Left renal pelvis (tissue), 4 donors: ENCODE data around the gene ID3. TPM values are rescaled to one million over a fixed set of nuclear protein-coding genes. Genes with fewer than 3 reads are reported as not detected.

Experiments used
- DNase-seq, 4 donors: peaks; one replicate each; pipeline ENCODE4 v3.0.0-alpha.2; 2013; ENCODE audit warnings: low read depth in 4 of 4, low spot score in 3 of 4
- polyA plus RNA-seq, 4 donors: library from polyadenylated mRNA; unstranded; fragments of 120-200 nt; gene quantifications; one replicate each; pipeline ENCODE4 v1.2.1, GENCODE V29; 2013; ENCODE audit not compliant: insufficient read length in 4 of 4

The ID3 gene, protein sequence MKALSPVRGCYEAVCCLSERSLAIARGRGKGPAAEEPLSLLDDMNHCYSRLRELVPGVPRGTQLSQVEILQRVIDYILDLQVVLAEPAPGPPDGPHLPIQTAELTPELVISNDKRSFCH
- polyA plus RNA-seq: 100 to 1,000 TPM; 178 to 393 (median 283) TPM

GRCh38 chr1:23559136-23559984 is at the start of gene ID3:
ID3 (minus strand) TSS chr1:23559501; CDS start chr1:23559426, 75 bp downstream.
- peak; percentile 92 to 95 (median 95) for DNase-seq

- DNase-seq: no peak
Observed at GRCh38 chr1:23607944-23608343, 48.6 kb upstream of the ID3 start.

GRCh38 chr1:23601968-23602876 is 42.9 kb upstream of the ID3 start:
- no peak for DNase-seq

GRCh38 chr1:23601135-23601967 is 42.0 kb upstream of the ID3 start:
- no peak for DNase-seq

- DNase-seq: no peak
Observed at GRCh38 chr1:23600283-23600682, 41.0 kb upstream of the ID3 start.

DNA sequence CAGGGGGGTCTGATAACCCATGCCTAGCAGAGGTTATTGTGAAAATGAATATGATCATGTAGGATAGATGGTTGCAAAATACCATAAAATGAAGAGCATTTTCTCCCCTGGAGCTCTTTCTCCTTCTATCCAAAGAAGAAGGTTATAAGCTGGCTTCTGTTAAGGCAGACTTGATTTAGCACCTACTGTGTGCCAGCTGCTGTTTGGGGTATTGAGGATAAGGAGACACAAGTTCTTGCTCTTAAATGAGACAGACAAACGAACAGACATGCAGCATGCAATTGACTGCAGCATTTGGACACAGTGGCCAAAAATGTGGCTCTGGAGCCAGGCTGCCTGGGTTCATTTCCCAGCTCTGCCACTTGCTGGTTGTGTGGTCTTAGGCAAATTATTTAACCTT is 39.8 kb upstream of the ID3 start:
- no peak for DNase-seq

- DNase-seq: peak in 1 of 4 donors; percentile 57
Observed at GRCh38 chr1:23598424-23598823, 39.1 kb upstream of the ID3 start.

- no peak for DNase-seq
Observed at GRCh38 chr1:23597635-23598388, 38.5 kb upstream of the ID3 start.

DNA sequence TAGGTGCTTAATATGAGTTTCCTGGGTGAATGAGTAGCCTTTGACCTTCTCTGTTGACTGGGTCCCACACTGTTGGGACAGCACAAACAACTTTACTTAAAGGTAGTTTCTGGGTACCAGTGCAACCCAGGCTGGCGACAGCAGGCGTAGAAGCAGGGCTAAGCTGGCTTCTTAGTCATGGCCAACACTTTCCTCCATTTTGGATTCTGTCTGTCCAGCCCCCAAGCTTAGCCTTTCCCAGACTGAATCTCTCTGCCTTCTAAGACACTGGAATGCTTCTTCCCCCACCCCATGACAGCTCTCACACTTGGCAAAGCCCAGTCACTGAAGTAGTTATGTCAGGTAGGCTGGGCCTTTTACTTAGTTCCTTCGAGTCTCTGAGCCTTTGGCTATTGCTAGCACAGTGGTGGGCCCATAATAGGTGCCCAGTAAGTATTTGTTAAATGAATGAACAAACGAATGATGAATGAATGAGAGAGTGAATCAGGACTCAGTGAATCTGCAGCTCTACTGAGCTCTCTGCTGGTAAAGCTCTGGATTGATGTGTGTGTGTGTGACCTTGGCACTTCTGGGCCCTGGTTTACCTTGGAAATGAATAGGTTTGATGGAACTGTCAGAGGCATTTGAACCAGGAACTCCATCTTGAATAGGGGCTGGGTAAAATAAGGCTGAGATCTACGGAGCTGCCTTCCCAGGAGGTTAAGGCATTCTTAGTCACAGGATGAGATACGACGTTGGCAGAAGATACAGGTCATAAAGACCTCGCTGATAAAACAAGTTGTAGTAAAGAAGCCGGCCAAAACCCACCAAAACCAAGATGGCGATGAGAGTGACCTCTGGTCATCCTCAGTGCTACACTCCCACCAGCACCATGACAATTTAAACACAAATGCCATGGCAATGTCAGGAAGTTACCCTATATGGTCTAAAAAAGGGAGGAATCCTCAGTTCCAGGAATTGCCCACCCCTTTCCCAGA is 37.4 kb upstream of the ID3 start:
- no peak for DNase-seq

- no peak for DNase-seq
Observed at GRCh38 chr1:23594927-23595353, 35.6 kb upstream of the ID3 start.

DNA sequence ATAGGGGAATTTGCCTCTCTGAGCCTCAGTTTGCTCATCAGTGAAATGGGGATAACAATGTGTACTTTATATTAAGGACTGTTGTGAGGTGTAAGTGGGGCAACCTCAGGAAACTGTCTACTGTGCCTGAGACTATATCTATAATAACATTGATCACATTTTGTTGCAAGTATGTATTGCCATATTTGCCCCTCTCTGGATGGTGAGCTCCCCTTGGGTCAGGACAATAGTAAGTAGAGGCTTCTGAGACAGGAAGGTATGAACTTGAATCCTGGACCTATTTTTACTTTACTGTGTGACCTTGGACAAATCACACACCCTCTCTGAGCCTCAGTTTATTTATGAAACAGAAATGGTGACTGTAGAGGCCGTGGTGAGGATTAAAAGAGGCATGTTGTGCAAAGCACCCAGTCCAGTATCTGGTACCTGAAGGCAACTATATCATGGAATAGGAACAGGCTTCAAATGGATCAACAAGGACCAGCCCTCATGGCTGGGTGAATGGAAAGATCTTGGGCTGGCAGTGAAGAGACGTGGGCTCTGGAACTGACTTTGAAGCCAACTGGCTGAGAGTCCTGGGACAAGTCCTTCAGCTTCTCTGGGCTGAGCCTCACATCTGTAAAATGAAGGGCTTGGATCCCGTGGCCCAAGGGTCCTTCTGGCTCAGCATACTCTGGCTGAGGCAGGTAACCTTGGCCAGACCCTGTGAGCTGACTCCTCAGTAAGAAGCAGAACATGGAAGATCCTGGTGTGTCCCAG is 35.0 kb upstream of the ID3 start:
- DNase-seq: no peak

DNA sequence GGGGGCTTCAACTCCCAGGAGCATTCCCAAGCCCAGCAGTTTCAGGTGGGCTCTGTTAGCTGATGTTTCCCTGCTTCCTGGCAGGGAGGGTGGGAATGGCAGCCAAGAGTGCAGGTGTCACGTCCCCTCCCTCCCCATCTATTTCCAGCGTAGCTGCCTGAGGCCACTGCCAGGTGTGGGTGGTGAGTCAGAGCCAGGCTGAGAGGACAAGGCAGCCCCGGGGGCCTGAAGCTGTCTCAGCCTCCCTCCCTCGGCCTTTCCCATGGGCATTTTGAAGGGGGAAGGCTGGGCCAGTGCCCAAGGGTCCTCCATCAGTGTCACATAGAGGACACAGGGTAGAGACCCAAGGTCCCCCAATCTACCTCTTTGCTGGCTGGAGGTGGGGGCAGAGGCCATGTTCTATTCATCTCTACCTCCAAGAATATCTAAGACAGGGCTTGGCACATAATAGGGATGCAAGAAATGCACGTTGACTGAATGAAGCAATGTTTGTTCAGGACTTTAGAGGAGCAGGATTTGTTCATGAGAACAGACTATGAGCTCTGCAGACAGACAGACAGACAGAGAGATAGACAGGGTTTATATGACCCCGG is 34.4 kb upstream of the ID3 start:
- DNase-seq: no peak

- DNase-seq: no peak
Observed at GRCh38 chr1:23593042-23593521, 33.8 kb upstream of the ID3 start.

DNA sequence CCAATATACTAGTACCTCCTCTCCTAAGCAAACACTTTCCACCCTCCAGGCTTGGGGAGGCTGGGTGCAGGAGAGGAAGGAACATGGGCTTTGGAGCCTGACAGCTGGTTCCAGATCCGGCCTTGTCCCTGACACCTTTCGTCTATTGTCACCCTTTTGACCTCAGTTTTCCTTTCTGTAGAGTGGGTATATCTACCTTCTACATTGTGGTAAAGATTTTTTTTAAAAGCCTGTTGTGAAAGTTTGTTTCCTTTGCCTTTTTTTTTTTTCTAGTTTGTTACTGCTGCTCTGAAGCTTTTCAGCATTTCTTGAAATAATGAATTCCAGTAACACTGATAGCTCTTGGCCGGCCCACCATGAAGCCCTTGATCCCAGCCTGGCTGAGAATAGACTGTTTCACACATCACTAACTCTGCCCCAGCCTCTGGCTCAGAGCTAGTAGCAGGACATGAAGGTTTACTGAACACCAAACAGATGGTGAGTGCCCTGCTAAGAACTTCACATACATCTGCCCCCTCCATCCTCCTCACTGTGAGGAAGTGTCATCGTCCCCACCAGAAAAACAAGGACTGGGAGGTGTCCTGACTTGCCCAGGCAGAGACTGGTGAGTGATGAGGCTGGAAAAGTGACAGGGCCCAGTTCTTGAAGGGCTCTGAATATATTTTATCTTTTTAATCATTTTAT is 33.0 kb upstream of the ID3 start:
- DNase-seq: no peak

GRCh38 chr1:23591460-23592208 is 32.3 kb upstream of the ID3 start:
- no peak for DNase-seq
